ENCODE measurements around the gene PAX2. TPM values are rescaled to one million over a fixed set of nuclear protein-coding genes. Genes with fewer than 3 reads are reported as not detected.

The PAX2 gene
- polyA plus RNA-seq, 1 experiment, result not detected

GRCh38 chr10:100811752-100812750 is 66.7 kb downstream of the PAX2 start:
- CTCF ChIA-PET, result interaction anchor here (1.0 kb wide), 2 partner anchors 22 to 211 kb away, joined by 3 read pairs; no protein-coding TSS in a partner anchor
- H3K27me3 ChIP-seq (ENCODE audit: control insufficient read depth, insufficient read depth, low read length), result peaks cover 35% of the 10 kb centered on the region
- TF ChIP-seq CTCF (IDR thresholded peaks at IDR 0.05; ENCODE audit: insufficient read depth, low read depth, low read length), result no peak
- no peak overlapping the region for H3K4me3 ChIP-seq (ENCODE audit: low read depth, low read length)
- POLR2A ChIA-PET, result no interaction called here
- DNase-seq (ENCODE audit: low read depth), result no peak
- H3K36me3 ChIP-seq (ENCODE audit: control insufficient read depth, insufficient read depth, low read length), result no peaks in the 10 kb centered on the region

GRCh38 chr10:100812978-100813377 is 67.6 kb downstream of the PAX2 start:
- POLR2A ChIA-PET, result no interaction called here
- no peak for TF ChIP-seq CTCF (IDR thresholded peaks at IDR 0.05; ENCODE audit: insufficient read depth, low read depth, low read length)
- H3K27me3 ChIP-seq (ENCODE audit: control insufficient read depth, insufficient read depth, low read length), result peaks cover 35% of the 10 kb centered on the region
- CTCF ChIA-PET, result no interaction called here
- H3K36me3 ChIP-seq (ENCODE audit: control insufficient read depth, insufficient read depth, low read length), result no peaks in the 10 kb centered on the region
- DNase-seq (ENCODE audit: low read depth), result no peak
- no peak overlapping the region for H3K4me3 ChIP-seq (ENCODE audit: low read depth, low read length)

GRCh38 chr10:100814751-100815474 is 69.5 kb downstream of the PAX2 start:
- CTCF ChIA-PET, result interaction anchor here (0.9 to 1.0 kb wide), 2 partner anchors 8 to 11 kb away, joined by 3 to 4 read pairs; no protein-coding TSS in a partner anchor
- no peak for DNase-seq (ENCODE audit: low read depth)
- Histone ChIP-seq H3K36me3 (ENCODE audit: control insufficient read depth, insufficient read depth, low read length) (no peaks in the 10 kb centered on the region), H3K27me3 (ENCODE audit: control insufficient read depth, insufficient read depth, low read length) (peaks cover 31% of the 10 kb centered on the region), H3K4me3 (ENCODE audit: low read depth, low read length) (no peak overlapping the region)
- POLR2A ChIA-PET, result no interaction called here
- no peak for TF ChIP-seq CTCF (IDR thresholded peaks at IDR 0.05; ENCODE audit: insufficient read depth, low read depth, low read length)

- Histone ChIP-seq H3K27me3 (ENCODE audit: control insufficient read depth, insufficient read depth, low read length) (peaks cover 29% of the 10 kb centered on the region), H3K4me3 (ENCODE audit: low read depth, low read length) (no peak overlapping the region), H3K36me3 (ENCODE audit: control insufficient read depth, insufficient read depth, low read length) (no peaks in the 10 kb centered on the region)
- CTCF ChIA-PET, result no interaction called here
- TF ChIP-seq CTCF (IDR thresholded peaks at IDR 0.05; ENCODE audit: insufficient read depth, low read depth, low read length), result no peak
- no peak for DNase-seq (ENCODE audit: low read depth)
- POLR2A ChIA-PET, result no interaction called here
Measured at GRCh38 chr10:100816671-100817070, 71.3 kb downstream of the PAX2 start.

- Histone ChIP-seq H3K4me3 (ENCODE audit: low read depth, low read length) (no peak overlapping the region), H3K27me3 (ENCODE audit: control insufficient read depth, insufficient read depth, low read length) (peaks cover 27% of the 10 kb centered on the region), H3K36me3 (ENCODE audit: control insufficient read depth, insufficient read depth, low read length) (no peaks in the 10 kb centered on the region)
- no peak for DNase-seq (ENCODE audit: low read depth)
- CTCF ChIA-PET, result no interaction called here
- no peak for TF ChIP-seq CTCF (IDR thresholded peaks at IDR 0.05; ENCODE audit: insufficient read depth, low read depth, low read length)
- POLR2A ChIA-PET, result no interaction called here
Measured at GRCh38 chr10:100817268-100817839, 72.0 kb downstream of the PAX2 start.

All from BJ (cell line).